Neural progenitor cell (in vitro differentiated cells): ENCODE data around the gene TFF2. TPM values are rescaled to one million over a fixed set of nuclear protein-coding genes. Genes with fewer than 3 reads are reported as not detected.

Experiments used
- DNase-seq: peaks from one replicate; pipeline ENCODE4 v3.0.0-alpha.2; 2016; ENCODE audit warnings: low spot score
- H2AFZ ChIP-seq: fragments of 200-600 bp; sonication (generic); replicated peaks from 2 replicates; pipeline ENCODE4 v1.6.1; 2016; ENCODE audit warnings: antibody characterized with exemption
- H3F3A ChIP-seq: fragments of 200-600 bp; sonication (generic); 2 replicates; pipeline ENCODE4 v1.6.1; 2016; ENCODE audit warnings: antibody characterized with exemption, low read depth
- H3K27ac ChIP-seq: fragments of 200-600 bp; sonication (generic); 2 replicates; pipeline ENCODE4 v1.5.1; 2016; ENCODE audit warnings: mild to moderate bottlenecking
- H3K27me3 ChIP-seq: fragments of 200-600 bp; sonication (generic); 2 replicates; pipeline ENCODE4 v1.6.1; 2016; ENCODE audit warnings: mild to moderate bottlenecking, moderate library complexity
- H3K36me3 ChIP-seq: fragments of 200-600 bp; sonication (generic); 2 replicates; pipeline ENCODE4 v1.5.1; 2016
- H3K4me1 ChIP-seq: fragments of 200-600 bp; sonication (generic); 2 replicates; pipeline ENCODE4 v1.6.1; 2016; ENCODE audit warnings: mixed run types
- H3K4me2 ChIP-seq: fragments of 200-600 bp; sonication (generic); 2 replicates; pipeline ENCODE4 v1.6.1; 2016
- H3K4me3 ChIP-seq: fragments of 200-600 bp; sonication (generic); 2 replicates; pipeline ENCODE4 v1.5.1; 2016
- H3K79me2 ChIP-seq: fragments of 200-600 bp; sonication (generic); 2 replicates; pipeline ENCODE4 v1.6.1; 2016; ENCODE audit warnings: low read depth
- H3K9ac ChIP-seq: fragments of 200-600 bp; sonication (generic); 2 replicates; pipeline ENCODE4 v1.6.1; 2016
- H3K9me3 ChIP-seq: fragments of 200-600 bp; sonication (generic); 2 replicates; pipeline ENCODE4 v1.5.1; 2016; ENCODE audit warnings: low read depth
- H4K20me1 ChIP-seq: fragments of 200-600 bp; sonication (generic); 2 replicates; pipeline ENCODE4 v1.6.1; 2016; ENCODE audit warnings: low read depth
- H3K27ac Mint-ChIP-seq: 3 replicates; pipeline ENCODE4 v1.8.0; 2021; ENCODE audit warnings: mixed read lengths
- H3K27me3 Mint-ChIP-seq: 2 replicates; pipeline ENCODE4 v1.8.0; 2022; ENCODE audit warnings: low read depth, mild to moderate bottlenecking, inconsistent platforms, moderate library complexity, mixed read lengths; ENCODE audit not compliant: insufficient read depth
- H3K36me3 Mint-ChIP-seq: 3 replicates; pipeline ENCODE4 v1.8.0; 2021; ENCODE audit warnings: mixed read lengths
- H3K4me1 Mint-ChIP-seq: 3 replicates; pipeline ENCODE4 v1.8.0; 2021; ENCODE audit warnings: mixed read lengths
- H3K4me3 Mint-ChIP-seq: 3 replicates; pipeline ENCODE4 v1.8.0; 2021; ENCODE audit warnings: mild to moderate bottlenecking, moderate library complexity, mixed read lengths
- H3K9me3 Mint-ChIP-seq: 3 replicates; pipeline ENCODE4 v1.8.0; 2020; ENCODE audit warnings: mixed read lengths
- CTCF ChIP-seq: fragments of 200-600 bp; sonication (generic); IDR thresholded peaks from 2 replicates; pipeline ENCODE4 v1.5.1; 2017; ENCODE audit warnings: antibody characterized with exemption, mild to moderate bottlenecking
- EZH2 ChIP-seq: fragments of 200-600 bp; sonication (generic); IDR thresholded peaks from 2 replicates; pipeline ENCODE4 v1.6.1; 2017; ENCODE audit warnings: antibody characterized with exemption, mild to moderate bottlenecking, moderate library complexity
- EZH2phosphoT487 ChIP-seq: fragments of 200-600 bp; sonication (generic); IDR thresholded peaks from 2 replicates; pipeline ENCODE4 v1.6.1; 2017; ENCODE audit warnings: antibody characterized with exemption
- total RNA-seq: library from RNA; depleted of rRNA; stranded (reverse); fragments of >200 nt; gene quantifications from 2 replicates; pipeline ENCODE4 v1.2.3, GENCODE V29; 2015; ENCODE audit warnings: low replicate concordance

Gene TFF2
- total RNA-seq, 1 donor from 2014 or later: not detected

- Histone ChIP-seq H3K4me1 (peaks cover 4% of the 10 kb centered on the region), H3K4me2 (no peak overlapping the region), H3K4me3 (no peak overlapping the region), H3K27ac (no peak overlapping the region), H3K27me3 (peaks cover 6% of the 10 kb centered on the region), H2AFZ (no peak overlapping the region), H3F3A (no peaks in the 10 kb centered on the region), H3K36me3 (no peaks in the 10 kb centered on the region), H3K9me3 (no peaks in the 10 kb centered on the region), H3K9ac (no peak overlapping the region), H4K20me1 (no peaks in the 10 kb centered on the region), H3K79me2 (no peaks in the 10 kb centered on the region)
- H3K27me3 Mint-ChIP-seq: peaks cover 2% of the 10 kb centered on the region
- peaks cover 32% of the 10 kb centered on the region for H3K4me1 Mint-ChIP-seq
- no peak for TF ChIP-seq CTCF
- TF ChIP-seq EZH2phosphoT487: no peak
- no peak for TF ChIP-seq EZH2
- no peak for DNase-seq
- H3K4me3 Mint-ChIP-seq: no peak overlapping the region
- H3K36me3 Mint-ChIP-seq: no peaks in the 10 kb centered on the region
- H3K27ac Mint-ChIP-seq: no peak overlapping the region
- no peaks in the 10 kb centered on the region for H3K9me3 Mint-ChIP-seq
Measured at GRCh38 chr21:42307106-42307505, 43.7 kb downstream of the TFF2 start.

- Mint-ChIP-seq H3K36me3 (no peaks in the 10 kb centered on the region), H3K9me3 (no peaks in the 10 kb centered on the region), H3K27ac (no peak overlapping the region), H3K27me3 (peaks cover 2% of the 10 kb centered on the region), H3K4me1 (peaks cover 26% of the 10 kb centered on the region), H3K4me3 (no peak overlapping the region)
- no peaks in the 10 kb centered on the region for H3F3A ChIP-seq
- H3K4me2 ChIP-seq: no peak overlapping the region
- no peak for TF ChIP-seq EZH2phosphoT487
- TF ChIP-seq EZH2: no peak
- TF ChIP-seq CTCF: no peak
- H3K4me1 ChIP-seq: peaks cover 4% of the 10 kb centered on the region
- peaks cover 6% of the 10 kb centered on the region for H3K27me3 ChIP-seq
- no peak overlapping the region for H2AFZ ChIP-seq
- no peaks in the 10 kb centered on the region for H3K79me2 ChIP-seq
- H3K9me3 ChIP-seq: no peaks in the 10 kb centered on the region
- H3K36me3 ChIP-seq: no peaks in the 10 kb centered on the region
- no peak overlapping the region for H3K4me3 ChIP-seq
- no peaks in the 10 kb centered on the region for H4K20me1 ChIP-seq
- no peak overlapping the region for H3K27ac ChIP-seq
- DNase-seq: no peak
- no peak overlapping the region for H3K9ac ChIP-seq
Measured at GRCh38 chr21:42306366-42307035, 44.3 kb downstream of the TFF2 start.

- peaks cover 2% of the 10 kb centered on the region for H3K27me3 Mint-ChIP-seq
- no peaks in the 10 kb centered on the region for H3K36me3 Mint-ChIP-seq
Measured at GRCh38 chr21:42305707-42306147, 45.1 kb downstream of the TFF2 start.

More at GRCh38 chr21:42305707-42306147, 45.1 kb downstream of the TFF2 start:
- Histone ChIP-seq H3K4me2 (no peak overlapping the region), H3K27ac (no peak overlapping the region), H3K4me1 (peaks cover 4% of the 10 kb centered on the region), H4K20me1 (no peaks in the 10 kb centered on the region), H3K4me3 (no peak overlapping the region), H3K9ac (no peak overlapping the region), H2AFZ (no peak overlapping the region), H3K36me3 (no peaks in the 10 kb centered on the region), H3F3A (no peaks in the 10 kb centered on the region), H3K9me3 (no peaks in the 10 kb centered on the region), H3K27me3 (peaks cover 6% of the 10 kb centered on the region), H3K79me2 (no peaks in the 10 kb centered on the region)
- Mint-ChIP-seq H3K27ac (no peak overlapping the region), H3K9me3 (no peaks in the 10 kb centered on the region), H3K4me1 (peaks cover 21% of the 10 kb centered on the region), H3K4me3 (no peak overlapping the region)
- TF ChIP-seq CTCF: no peak
- no peak for TF ChIP-seq EZH2
- TF ChIP-seq EZH2phosphoT487: no peak
- no peak for DNase-seq
